CD4-positive, alpha-beta T cell treated with Interleukin-15 for 1 hour (primary cell): ENCODE measurements around the gene AXIN1.
A peak's percentile ranks its signal among the peaks of the same experiment; 100 is the strongest.
"Not testable (repeated sequence)": the region's sequence is repeated elsewhere in the genome, so short reads cannot be mapped to it uniquely, and the experiment has no call there.

Experiments
- DNase-seq: peaks from one replicate; pipeline ENCODE4 v3.0.0-alpha.2; 2020

The AXIN1 gene

GRCh38 chr16:352547-353403, at the start of gene AXIN1:
TSS of gene AXIN1 (minus strand) at chr16:352723. CDS start at chr16:347025, 5,698 bp downstream.
- peak; percentile 99 for DNase-seq

GRCh38 chr16:401468-402348, 49.2 kb upstream of the AXIN1 start, which contains the start of gene DECR2:
TSS of gene DECR2 (plus strand) at chr16:401885. CDS start at chr16:401964, 79 bp downstream.
- DNase-seq: peak; percentile 94

DNA sequence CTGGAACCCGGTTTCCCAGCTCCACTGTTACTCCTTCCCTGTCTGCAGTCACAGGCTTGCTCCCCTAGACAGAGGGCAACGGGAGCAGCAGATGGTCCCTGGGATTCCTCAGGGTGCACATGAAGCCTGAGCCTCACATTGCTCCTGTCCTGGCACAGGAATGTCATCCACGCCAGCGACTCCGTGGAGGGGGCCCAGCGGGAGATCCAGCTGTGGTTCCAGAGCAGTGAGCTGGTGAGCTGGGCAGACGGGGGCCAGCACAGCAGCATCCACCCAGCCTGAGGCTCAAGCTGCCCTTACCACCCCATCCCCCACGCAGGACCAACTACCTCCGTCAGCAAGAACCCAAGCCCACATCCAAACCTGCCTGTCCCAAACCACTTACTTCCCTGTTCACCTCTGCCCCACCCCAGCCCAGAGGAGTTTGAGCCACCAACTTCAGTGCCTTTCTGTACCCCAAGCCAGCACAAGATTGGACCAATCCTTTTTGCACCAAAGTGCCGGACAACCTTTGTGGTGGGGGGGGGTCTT, 47.6 kb upstream of the AXIN1 start:
- no peak for DNase-seq

- DNase-seq: no peak
Measured at GRCh38 chr16:399340-400019, 47.0 kb upstream of the AXIN1 start.

GRCh38 chr16:398561-399339, 46.2 kb upstream of the AXIN1 start:
- DNase-seq: no peak

DNA sequence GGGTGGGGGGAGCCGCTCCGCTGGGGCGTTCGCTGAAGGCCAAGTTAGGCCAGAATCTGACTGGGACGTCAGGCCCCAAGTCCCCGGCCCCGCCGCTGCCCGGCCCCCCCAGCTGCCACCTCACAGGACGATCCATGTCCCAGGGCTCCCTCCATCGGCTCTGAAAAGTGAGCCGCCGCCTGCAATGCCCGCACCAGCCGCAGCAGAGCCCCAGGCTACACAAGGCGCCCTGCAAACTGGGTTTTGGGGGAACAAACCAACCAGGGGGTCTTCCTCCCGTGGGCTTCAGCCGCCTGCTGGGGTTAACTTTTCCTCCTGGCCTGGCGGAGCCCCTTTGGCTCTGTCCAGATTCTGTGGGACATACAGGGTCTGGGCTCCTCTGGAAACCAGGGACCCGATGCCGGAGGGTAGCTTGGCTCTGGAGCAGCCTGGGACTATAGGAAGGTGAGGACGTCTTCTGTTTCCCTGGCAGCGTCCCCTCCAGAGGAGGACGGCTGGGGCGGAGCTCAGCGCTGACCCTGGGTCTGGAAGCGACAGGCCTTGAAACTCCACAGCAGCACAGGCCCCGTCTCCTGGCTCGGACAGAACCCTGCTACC, 45.3 kb upstream of the AXIN1 start:
- peak; percentile 36 for DNase-seq

GRCh38 chr16:397135-397661, 44.7 kb upstream of the AXIN1 start, which contains the start of gene NME4:
TSS of gene NME4 (plus strand) at chr16:397199. CDS start at chr16:397223, 24 bp downstream.
- no peak for DNase-seq

DNA sequence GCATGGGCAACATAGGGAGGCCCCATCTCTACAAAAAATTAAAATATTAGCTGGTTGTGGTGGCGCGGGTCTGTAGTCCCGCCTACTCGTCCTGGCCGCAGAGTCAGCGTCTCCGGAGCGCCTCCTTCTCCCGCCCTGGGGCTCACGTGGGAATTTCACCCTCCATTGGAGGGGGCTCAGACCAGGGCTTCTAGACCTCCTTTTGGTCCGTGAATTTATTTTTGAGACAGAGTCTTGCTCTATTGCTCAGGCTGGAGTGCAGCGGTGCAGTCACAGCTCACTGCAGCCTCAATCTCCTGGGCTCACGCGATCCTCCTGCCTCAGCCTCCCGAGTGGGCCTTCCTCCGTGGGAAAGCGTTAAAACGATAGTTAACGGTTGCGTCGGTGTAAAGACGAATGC, 44.1 kb upstream of the AXIN1 start:
- no peak for DNase-seq

DNA sequence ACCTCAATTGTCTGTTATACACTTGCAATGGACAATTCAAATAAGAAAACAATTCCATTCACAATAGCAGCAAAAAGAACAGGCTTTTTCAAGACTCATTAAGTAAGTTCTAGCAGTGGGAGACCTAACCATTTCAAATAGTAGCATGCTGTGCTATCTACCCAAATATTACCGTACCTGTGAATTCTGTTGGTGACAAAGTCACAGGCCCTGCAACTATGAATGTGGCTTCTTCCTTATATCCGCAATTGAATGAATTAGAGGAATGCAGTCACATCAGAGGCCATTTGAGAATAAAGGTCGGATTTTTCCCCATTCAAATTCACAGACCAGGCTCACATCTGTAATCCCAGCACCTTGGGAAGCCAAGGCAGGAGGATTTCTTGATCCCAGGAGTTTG, 43.7 kb upstream of the AXIN1 start:
- no peak for DNase-seq

GRCh38 chr16:392450-393030, 40.0 kb upstream of the AXIN1 start:
- peak; percentile 47 for DNase-seq

- peak; percentile 80 for DNase-seq
Measured at GRCh38 chr16:391885-392335, 39.4 kb upstream of the AXIN1 start.

DNA sequence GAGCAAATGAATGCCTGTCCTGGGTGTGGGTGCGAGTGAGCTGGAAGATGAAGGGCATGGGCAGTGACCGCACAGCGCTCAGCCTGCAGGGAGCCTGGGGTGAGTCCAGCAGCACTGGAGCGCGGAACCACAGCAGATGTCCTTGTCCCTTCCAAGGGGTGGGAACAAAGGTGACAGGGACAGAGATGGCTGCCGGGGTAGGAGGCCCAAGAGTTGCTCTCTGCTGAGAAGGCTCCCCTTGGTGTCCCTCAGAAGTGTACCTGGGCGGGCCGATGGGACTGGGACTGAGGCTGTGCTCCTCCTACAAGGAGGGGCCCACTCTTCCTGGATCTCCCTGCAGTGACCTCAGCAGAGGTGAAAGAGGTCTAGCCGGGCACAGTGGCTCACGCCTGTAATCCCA, 36.8 kb upstream of the AXIN1 start:
- DNase-seq: no peak

DNA sequence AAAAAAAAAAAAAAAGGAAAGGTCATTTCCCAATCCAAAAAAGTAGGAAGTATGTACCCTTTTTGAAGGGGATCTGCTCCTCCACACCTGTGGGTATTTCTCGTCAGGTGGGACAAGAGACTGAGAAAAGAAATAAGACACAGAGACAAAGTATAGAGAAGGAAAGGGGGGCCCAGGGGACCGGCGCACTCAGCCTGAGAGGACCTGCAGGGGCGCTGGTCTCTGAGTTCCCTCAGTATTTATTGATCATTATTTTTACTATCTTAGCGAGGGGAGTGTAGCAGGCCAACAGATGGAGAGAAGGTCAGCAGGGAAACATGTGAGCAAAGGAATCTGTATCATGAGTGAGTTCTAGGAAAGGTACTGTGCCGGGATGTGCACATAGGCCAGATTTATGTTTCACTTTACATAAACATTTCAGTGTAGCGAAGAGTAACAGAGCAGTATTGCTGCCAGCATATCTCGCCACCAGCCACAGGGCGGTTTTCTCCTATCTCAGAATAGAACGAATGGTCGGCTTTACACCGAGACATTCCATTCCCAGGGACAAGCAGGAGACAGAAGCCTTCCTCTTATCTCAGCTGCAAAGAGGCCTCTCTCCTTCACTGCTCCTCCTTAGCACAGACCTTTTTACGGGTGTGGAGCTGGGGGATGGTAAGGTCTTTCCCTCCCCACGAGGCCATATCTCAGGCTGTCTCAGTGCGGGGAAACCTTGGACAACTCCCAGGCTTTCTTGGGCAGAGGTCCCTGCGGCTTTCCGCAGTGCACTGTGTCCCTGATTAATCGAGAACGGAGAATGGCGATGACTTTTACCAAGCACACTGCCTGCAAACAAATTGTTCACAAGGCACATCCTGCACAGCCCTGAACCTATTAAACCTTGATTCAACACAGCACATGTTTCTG, 35.5 kb upstream of the AXIN1 start:
- not testable (repeated sequence) for DNase-seq

GRCh38 chr16:386641-387156, 34.2 kb upstream of the AXIN1 start:
- no peak for DNase-seq

DNA sequence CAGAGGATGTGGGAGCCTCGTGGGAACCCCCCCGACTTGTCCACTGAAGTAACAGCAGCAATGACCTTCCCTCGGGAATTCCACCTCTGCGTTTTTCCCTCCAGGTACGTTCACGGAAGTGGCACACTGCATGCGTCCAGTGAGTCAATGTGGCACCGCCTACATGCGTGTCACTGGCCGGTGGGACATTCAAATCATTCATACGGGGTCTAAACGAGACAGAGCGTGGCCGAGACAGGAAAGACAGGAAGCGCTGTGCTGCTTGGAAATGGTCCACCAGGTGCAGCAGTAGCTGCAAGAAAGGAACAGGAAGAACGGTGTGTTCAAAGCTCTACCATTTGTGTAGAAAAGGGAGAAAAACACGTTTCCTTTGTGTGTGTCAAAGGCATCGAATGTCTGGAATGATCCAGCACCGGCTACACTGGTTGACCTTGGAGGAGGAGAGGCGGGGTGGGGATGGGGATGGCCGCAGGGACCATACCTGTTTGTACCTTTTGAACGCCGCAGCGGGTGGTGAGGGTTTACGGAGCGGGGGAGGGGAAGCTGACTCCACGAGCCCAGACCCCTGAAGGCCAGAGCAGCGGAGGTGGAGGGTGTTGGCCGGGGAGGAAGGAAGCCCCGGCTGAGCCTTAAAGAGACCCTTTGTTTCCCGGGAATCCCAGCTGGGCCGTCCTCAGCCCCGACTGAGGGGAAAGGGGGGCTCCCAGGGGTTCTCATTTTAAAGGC, 31.0 kb upstream of the AXIN1 start:
- DNase-seq: peak; percentile 44

DNA sequence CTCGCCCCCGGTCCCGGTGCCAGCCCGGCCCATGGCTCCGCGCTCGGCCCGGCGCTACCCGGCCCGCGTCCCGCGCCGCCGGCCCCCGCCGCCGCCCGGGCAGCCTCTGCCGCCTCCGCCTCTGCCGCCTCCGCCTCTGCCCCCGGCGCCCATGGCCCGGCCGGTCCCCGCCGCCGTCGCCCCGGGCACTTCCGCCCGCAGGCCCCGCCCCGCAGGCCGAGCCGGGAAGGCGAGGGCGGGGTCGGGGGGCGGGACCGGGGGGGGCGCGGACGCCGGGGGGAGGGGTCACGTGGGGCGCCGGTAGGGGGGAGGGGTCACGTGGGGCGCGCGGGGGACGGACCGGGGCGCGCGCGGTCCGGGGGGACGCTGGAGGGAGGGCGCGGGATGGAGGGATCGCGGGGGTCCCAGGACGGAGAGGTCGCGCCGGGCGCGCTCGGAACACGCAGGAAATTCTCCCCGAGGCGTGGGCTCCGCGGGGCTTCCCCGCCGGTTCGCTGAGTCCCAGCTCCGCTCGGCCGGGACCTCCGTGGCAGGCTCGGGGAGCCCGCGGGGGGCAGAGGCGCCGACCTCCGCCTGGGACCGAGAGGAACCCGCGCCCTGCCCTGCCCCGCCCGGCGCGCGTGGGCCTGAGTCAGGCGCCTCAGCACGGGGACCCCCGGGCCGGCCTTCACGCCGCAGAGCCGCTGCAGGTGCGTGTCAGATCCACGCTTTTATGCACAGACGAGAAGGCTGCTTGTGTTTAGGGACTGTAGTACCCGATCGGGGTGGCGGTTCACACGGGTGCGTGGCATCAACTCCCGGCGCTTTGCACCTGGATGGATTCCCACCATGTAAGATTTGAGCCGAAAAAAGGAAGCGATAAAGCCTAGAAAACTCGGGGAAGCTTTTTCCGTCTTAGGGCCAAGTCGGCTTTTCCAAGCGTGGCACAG, 29.5 kb upstream of the AXIN1 start, which contains the start of gene PGAP6:
Gene PGAP6, minus strand, starts transcription at position 190 of the 929 bp plus-strand sequence. Its CDS starts 157 bp downstream, at position 33.
- DNase-seq: peak; percentile 60
